GM18870 (cell line): ENCODE results near the gene GSTP1.
A peak's percentile ranks its signal among the peaks of the same experiment; 100 is the strongest.

Experiments
- ATAC-seq: cut with Tn5 transposase; IDR thresholded peaks from one replicate; pipeline ENCODE4 v1.9.1; 2021; ENCODE audit warnings: moderate library complexity; ENCODE audit not compliant: unreplicated experiment

Gene GSTP1

DNA sequence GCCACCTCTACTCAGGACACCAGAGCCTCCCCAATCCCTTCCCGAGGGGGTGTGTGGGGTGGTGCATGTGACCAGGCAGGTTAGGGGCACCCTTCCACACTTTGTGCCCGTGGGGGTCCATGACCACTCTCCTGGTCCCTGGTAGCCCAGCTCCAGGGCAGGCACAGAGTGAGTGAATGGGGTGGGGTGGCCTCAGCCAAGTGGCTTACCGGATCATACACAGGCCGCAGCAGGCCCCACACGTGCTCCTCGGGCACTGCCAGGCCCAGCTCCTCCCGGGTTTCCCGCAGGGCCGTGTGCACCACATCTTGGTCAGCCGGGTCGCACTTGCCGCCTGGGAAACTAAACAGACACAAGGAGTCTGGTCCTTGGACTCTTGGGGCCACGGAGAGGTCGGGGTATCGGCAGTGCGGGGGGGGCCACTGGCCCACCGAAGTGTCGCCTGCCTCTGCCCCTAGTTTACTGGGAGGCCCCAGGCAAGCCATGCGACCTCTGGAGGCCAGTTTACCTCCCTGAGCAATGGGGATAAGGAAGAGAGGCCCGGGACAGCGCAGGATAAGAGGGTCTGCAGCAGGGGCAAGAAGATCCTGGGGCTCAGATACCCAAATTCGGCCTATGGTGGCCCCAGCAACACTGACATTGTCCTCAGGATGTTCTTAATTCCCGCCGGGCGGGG is 45.2 kb downstream of the GSTP1 start:
- ATAC-seq, result no peak

DNA sequence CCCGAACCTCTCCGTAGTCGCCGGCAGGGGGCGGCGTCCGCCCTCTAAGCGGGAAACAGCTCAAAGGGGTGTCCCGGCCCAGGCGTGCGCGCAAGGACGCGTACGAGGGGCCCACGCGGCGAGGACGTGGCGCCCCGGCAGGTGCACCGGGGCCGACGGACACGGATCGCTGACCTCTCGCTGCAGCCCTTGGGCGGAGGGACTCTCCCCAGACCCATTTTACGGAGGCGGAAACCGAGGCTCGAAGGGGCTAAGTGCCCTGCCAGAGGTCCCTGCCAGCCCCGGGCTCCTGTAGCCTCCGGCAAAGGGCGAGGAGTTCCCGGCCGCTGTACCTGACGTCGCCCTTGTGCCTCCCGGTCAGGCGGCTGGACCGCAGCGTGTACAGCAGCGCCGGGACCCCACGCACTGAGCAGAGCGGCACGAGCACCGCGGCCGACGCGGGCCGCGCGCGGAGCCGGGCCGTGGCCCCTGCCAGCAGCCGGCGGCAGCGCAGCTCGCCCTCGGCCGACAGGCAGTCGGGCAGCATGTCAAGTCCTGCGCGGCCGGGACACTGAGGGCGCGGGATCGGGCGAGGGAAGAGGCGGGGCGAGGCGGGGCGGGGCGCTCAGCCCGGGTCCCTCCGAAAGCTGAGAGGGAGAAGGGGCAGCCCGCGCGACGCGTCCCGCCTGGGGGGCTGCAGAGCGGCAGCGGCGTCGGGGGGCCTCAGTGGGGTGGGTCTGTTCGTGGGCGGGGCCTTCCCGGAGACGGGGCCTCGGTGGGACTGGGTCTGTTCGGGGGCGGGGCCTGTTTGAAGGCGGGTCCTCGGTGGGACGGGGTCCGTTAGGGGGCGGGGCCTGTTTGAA is 46.0 kb downstream of the GSTP1 start, which contains the start of gene NUDT8:
Gene NUDT8 (minus strand): TSS at position 552 of the 842 bp plus-strand sequence. CDS start 26 bp downstream, at position 526.
- peak; percentile 42 for ATAC-seq

DNA sequence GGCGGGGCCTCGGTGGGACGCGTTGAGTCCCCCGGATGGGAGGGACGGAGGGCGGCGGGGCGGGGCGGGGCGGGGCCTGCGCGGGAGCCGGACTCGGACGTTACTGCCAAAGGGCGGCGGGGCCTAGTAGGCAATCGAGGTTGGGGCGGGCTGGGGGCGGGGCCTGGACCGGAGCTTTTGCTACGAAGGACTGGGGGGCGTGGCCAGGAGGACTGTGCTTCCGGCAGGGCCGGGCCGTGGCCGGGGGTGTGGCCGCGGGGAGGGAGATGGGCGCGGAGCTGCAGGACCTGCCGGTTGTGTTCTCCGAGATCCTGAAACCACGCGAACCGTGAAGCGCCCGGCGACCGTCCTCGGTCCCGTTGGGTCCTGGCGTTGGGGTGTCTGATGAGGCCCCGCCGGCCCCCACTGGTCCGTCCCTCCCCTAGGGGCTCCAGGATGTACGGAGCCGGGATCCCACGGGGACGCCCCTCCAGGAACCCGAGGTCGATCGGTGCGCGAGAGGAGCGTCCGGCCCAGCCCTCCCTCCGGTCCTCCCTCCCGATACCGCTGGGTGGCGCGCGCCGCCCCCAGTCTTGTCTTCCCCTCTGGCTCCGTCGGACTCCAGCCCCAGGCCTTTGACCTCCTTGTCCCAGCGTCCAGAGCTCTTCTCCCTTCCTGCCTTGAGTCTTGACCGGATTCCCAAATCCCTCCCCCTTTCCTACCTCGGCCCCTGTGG is 46.8 kb downstream of the GSTP1 start:
- ATAC-seq, result peak; percentile 51

DNA sequence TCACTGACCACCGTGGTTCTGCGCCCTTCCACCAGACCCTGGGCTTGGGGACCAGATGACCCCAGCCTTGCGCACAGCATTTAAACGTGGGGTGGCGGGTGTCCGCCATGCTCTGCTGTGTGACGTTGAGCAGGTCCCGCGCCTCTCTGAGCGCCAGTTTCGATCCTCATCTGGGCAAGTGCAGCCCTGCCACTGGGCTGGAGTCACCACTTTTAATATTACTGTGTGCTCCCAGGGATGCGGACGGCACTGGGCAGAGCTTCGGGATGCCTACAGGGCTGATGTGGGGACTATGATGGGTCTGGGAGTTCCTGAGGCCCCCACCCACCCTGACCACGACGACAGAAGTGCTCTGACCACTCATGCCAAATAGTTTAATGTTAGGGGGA is 47.3 kb downstream of the GSTP1 start:
- no peak for ATAC-seq

DNA sequence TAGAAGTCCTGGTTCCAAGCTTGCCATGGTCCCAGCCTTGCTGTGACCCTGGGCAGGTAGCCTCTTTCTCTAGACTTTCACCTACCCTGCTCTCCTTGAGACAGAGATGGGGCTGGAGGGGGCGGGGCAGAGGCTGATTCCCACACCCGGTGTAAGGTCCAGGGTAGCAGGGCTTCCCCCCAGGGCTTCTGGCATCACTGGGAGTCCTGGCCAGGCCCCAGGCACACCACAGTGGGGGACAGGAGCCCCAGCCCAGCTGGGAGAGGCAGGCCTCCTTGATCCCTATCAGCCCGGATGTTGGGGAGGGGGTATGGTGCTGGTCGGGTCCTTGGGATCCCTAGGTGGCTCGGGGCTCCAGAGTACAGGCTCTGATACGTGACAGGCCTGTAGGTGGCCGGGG is 47.8 kb downstream of the GSTP1 start:
- no peak for ATAC-seq

DNA sequence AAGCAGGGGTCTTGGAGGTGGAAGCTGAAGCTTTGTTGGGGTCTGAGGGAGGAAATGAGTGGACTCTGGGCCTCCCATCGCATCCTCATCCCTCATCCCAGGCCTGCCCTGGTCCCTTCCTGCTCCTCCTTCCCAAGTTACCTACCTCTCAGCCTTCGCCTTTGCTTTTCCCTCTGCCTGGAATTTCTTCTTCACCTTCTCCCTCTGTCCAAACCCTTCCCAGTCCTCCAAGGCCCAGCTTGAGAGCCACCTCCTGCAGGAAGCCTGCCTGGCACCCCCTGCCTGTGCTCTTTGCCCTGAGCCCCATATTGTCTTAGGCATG is 48.2 kb downstream of the GSTP1 start:
- no peak for ATAC-seq

DNA sequence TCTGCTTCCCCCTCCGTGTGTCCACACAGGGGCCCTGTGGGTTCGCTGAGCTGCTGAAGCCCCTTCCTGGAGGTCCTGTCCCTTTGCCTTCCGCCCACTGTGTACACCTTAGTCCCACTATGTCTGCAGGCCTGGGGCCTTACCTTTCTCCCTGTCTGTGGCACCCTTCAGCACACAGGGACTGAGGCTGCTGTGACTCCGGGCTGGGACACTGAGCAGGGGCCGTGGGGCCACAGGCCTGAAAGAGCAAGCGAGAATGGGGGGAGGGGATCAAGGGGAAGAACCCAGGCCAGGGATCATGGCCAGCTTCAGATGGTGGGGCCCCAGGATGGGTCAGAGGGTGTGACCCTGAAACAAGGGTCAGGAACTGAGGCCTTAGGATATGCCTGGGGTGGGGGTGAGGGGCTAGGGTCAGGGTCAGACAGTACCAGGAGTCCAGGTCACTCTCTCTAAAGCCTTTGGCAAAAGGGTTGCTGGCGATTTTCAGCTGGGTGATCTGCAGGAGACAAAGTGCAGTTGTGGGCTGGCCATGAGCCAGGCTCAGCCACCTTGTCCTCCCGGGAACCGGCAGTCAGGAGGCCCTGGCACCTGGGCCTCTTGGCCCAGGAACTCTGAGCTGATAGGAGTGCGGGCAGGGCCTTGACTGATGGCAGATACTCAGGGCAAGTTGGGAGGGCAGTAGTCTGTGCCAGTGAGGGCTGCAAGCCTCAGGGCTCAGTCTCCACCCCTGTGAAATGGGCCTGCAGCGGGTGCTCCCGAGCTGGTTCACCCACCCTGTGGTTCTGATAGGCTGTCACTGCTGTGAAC is 48.8 kb downstream of the GSTP1 start:
- ATAC-seq, result no peak

DNA sequence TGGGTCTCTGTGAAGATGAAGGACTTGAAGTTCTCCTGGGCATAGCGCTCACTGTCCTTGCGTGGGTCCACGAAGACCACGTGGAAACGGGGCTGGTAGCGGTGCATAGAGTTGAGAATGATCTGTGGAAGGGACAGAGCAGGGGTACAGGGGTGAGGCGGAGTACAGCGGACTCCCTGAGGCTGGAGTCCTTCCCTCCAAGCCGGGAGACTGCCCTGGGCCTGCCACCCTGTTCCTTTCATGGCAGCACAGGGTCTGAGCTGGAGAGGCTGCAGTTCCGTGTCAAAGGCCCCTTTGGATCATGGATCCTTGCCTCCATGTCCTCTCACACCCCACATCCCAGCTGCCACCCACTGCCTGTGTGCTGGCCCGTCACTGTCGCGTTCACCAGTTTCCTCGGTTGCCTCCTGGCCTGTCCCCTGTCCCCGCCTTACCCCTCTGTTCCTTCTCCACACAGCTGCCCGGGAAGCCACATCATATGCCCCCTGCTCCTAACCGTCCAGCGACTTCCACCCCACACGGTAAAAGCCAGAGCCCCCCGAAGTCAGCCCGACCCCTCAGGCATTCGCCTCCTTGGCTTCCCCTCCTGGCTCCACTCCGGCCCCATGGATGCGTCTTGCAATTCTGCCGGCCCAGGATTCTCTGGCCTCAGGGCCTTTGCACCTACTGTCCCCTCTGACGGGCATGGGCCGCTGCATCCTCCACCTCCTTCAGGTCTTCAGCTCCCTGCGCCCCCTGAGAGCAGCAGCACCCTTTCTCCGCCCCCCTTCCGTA is 49.6 kb downstream of the GSTP1 start:
- no peak for ATAC-seq

DNA sequence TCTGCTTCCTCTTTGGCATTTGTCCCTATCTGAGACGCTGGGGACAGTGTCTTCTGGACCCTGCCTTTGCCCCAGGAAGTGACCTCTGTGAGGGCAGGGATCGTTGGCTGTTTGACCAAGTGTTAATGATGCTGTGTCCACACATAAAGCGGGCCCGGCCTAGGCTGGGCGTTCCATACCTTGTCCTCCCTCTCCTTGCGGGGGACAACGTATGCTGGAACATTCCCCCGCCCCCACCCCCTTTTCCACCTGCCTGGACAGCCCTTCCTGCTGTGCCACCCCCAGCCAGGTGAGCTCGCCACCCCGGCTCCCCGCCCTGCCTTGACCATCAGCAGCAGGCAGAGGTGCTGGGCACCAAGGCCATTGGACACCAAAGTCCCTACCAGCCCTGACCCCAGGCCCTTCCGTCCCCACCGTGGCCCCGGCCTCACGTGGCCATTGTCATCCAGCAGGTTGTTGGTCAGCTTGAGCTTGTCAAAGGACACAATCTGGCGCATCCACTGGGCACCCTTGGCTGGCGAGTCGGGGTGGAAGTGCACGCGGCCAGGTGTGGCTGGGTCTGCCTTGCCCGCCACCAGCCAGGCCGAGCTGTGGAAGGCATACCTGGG is 50.2 kb downstream of the GSTP1 start:
- ATAC-seq, result no peak

DNA sequence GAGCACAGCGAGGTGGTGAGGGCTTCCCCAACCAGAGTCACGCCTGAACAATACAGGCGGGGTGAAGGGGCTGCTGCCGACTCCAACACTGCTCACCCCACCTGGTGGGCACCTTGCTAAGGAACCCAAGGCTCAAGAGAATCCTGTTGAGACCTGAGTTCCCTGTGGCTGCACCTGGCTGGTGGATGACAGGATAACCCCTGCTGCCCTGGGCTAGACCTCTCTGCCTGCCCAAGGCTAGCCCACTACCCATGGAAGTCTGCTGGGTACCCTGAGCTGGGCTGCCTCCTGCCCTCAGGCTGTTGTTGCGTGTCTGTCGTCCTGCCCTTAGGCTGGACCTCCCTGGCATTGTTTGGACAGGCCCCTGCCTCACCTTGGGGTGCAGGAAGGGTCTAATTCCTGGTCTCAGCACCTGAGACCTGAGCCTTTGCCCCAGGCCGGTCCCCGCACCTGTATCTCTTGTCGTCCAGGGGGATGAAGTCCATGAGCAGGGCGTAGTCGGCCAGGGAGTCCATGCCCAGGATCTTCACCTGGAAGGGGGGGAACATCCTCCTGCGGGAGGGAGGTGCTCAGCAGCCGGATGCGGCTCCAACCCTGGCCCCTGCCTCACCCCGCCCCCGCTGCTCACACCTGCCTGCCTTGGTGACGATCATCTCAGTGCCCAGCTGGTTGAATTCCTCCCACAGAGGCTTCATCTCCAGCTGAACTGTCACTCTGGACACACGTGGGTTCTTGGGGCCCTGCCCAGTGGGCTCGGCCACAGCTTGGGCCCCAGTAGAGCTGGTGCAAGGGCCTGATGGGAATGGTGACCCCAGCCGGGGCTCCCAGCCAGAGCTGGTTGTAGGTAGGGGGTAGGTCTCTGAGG is 51.0 kb downstream of the GSTP1 start:
- ATAC-seq, result no peak

DNA sequence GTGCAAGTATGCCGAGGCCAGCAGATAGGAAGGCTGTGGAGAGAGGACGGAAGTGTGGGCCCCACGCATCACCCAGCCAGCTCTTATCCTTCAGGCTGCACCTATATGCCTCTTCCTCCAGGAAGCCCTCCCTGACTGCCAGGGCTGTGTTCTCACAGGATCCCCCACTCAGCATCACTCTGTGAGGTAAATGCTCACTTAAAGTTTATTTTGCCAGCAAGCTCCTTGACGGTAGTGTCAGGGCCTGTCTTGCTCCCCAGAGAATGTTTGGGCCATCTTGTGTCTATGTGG is 51.6 kb downstream of the GSTP1 start:
- ATAC-seq, result no peak
